BE2C (cell line): ENCODE results near the gene HEPH.

ENCODE experiments used
- DNase-seq: peaks from one replicate; pipeline ENCODE4 v3.0.0-alpha.2; 2020
- H3K27me3 ChIP-seq: fragments of 250-450 bp; sonication (Bioruptor Pico); 2 replicates; pipeline ENCODE4 v1.5.1; 2020; ENCODE audit warnings: mild to moderate bottlenecking
- H3K36me3 ChIP-seq: fragments of 250-450 bp; sonication (Bioruptor Pico); 2 replicates; pipeline ENCODE4 v1.5.1; 2020; ENCODE audit warnings: mild to moderate bottlenecking
- H3K4me1 ChIP-seq: fragments of 250-450 bp; sonication (Bioruptor Pico); 2 replicates; pipeline ENCODE4 v1.5.1; 2020
- H3K4me3 ChIP-seq: 2 replicates; pipeline ENCODE4 v1.5.1; 2011; ENCODE audit warnings: low read depth, low read length
- H3K9me3 ChIP-seq: fragments of 250-450 bp; sonication (Bioruptor Pico); 2 replicates; pipeline ENCODE4 v1.5.1; 2020
- CTCF ChIP-seq: IDR thresholded peaks from 2 replicates; pipeline ENCODE4 v1.5.1; 2012; ENCODE audit warnings: mild to moderate bottlenecking, low read depth, low read length

Gene HEPH

GRCh38 chrX:66255359-66255967 lies 91.4 kb downstream of the HEPH start:
- Histone ChIP-seq H3K36me3 (no peaks in the 10 kb centered on the region), H3K4me1 (no peaks in the 10 kb centered on the region), H3K4me3 (no peak overlapping the region), H3K9me3 (no peaks in the 10 kb centered on the region), H3K27me3 (no peaks in the 10 kb centered on the region)
- TF ChIP-seq CTCF, result no peak
- DNase-seq, result no peak

GRCh38 chrX:66262807-66263206 lies 98.8 kb downstream of the HEPH start:
- H3K27me3 ChIP-seq, result no peaks in the 10 kb centered on the region
- H3K36me3 ChIP-seq, result no peaks in the 10 kb centered on the region
- H3K4me1 ChIP-seq, result no peaks in the 10 kb centered on the region
- no peak for TF ChIP-seq CTCF
- H3K4me3 ChIP-seq, result no peak overlapping the region
- no peaks in the 10 kb centered on the region for H3K9me3 ChIP-seq
- no peak for DNase-seq
